ENCODE results near the gene TGM2. TPM values are rescaled to one million over a fixed set of nuclear protein-coding genes. Genes with fewer than 3 reads are reported as not detected.

Gene TGM2
- total RNA-seq, 1 donor from 2014 or later: 389 TPM

GRCh38 chr20:38161412-38161774 is 3.7 kb downstream of the TGM2 start:
- no peak for DNase-seq (ENCODE audit: low spot score)

GRCh38 chr20:38159957-38160756 is 4.9 kb downstream of the TGM2 start:
- DNase-seq (ENCODE audit: low spot score): no peak

- no peak for DNase-seq (ENCODE audit: low spot score)
Measured at GRCh38 chr20:38159566-38159956, 5.5 kb downstream of the TGM2 start.

GRCh38 chr20:38158701-38159351 is 6.2 kb downstream of the TGM2 start:
- DNase-seq (ENCODE audit: low spot score): no peak

GRCh38 chr20:38157635-38158495 is 7.2 kb downstream of the TGM2 start:
- DNase-seq (ENCODE audit: low spot score): no peak

GRCh38 chr20:38156888-38157634 is 8.0 kb downstream of the TGM2 start:
- DNase-seq (ENCODE audit: low spot score): no peak

- no peak for DNase-seq (ENCODE audit: low spot score)
Measured at GRCh38 chr20:38156280-38156679, 8.8 kb downstream of the TGM2 start.

- DNase-seq (ENCODE audit: low spot score): no peak
Measured at GRCh38 chr20:38155811-38156210, 9.3 kb downstream of the TGM2 start.

GRCh38 chr20:38153401-38153800 is 11.7 kb downstream of the TGM2 start:
- DNase-seq (ENCODE audit: low spot score): no peak

- DNase-seq (ENCODE audit: low spot score): peak; percentile 88
Measured at GRCh38 chr20:38152621-38153221, 12.3 kb downstream of the TGM2 start.

- DNase-seq (ENCODE audit: low spot score): peak; percentile 67
Measured at GRCh38 chr20:38152175-38152620, 12.9 kb downstream of the TGM2 start.

GRCh38 chr20:38151455-38151854 is 13.6 kb downstream of the TGM2 start:
- DNase-seq (ENCODE audit: low spot score): no peak

- DNase-seq (ENCODE audit: low spot score): no peak
Measured at GRCh38 chr20:38150335-38151170, 14.5 kb downstream of the TGM2 start.

GRCh38 chr20:38148328-38149102 is 16.6 kb downstream of the TGM2 start:
- no peak for DNase-seq (ENCODE audit: low spot score)

- no peak for DNase-seq (ENCODE audit: low spot score)
Measured at GRCh38 chr20:38147751-38148150, 17.3 kb downstream of the TGM2 start.

- no peak for DNase-seq (ENCODE audit: low spot score)
Measured at GRCh38 chr20:38147163-38147562, 17.9 kb downstream of the TGM2 start.

GRCh38 chr20:38146628-38147027 is 18.4 kb downstream of the TGM2 start:
- DNase-seq (ENCODE audit: low spot score): no peak

GRCh38 chr20:38146156-38146555 is 18.9 kb downstream of the TGM2 start:
- DNase-seq (ENCODE audit: low spot score): no peak

GRCh38 chr20:38145729-38146075 is 19.4 kb downstream of the TGM2 start:
- no peak for DNase-seq (ENCODE audit: low spot score)
